NCI-H128 (cell line): ENCODE results near the gene ANO10.
"Not testable (repeated sequence)": the region's sequence is repeated elsewhere in the genome, so short reads cannot be mapped to it uniquely, and the experiment has no call there.

Experiments
- DNase-seq: peaks from one replicate; lab custom pipeline; 2025; ENCODE audit not compliant: unreplicated experiment; lab: John Stamatoyannopoulos, UW

ANO10 gene

DNA sequence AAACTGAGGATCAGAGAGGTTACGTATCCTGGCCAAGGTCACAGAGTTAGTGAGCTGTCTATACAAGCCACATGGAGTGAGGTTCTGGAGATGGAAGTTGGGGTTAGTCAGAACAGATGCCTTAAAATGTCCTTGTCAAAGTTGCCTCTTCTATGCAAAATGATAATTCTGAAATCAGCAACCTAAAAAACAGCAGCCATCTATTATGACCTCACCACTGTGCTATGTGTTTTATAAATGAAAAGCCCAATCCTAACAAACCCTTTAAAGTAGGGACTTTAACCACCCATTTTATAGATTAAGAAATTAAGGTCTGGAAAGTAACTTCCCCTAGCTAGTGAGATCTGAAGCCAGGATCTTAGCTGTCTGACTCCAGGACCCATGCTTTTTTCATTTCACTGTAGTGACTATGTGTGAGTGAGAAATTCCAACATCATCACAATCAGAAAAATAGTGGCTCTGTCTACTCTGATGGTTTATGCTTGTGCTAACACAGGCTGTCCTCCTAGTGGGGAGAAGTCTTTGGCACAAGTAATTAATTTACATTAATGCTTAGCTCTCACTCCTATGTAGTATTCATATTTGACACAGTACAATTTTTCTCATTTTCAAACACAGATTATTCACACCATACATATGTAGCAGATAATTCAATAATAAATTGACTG is 143.6 kb downstream of the ANO10 start:
- no peak for DNase-seq

DNA sequence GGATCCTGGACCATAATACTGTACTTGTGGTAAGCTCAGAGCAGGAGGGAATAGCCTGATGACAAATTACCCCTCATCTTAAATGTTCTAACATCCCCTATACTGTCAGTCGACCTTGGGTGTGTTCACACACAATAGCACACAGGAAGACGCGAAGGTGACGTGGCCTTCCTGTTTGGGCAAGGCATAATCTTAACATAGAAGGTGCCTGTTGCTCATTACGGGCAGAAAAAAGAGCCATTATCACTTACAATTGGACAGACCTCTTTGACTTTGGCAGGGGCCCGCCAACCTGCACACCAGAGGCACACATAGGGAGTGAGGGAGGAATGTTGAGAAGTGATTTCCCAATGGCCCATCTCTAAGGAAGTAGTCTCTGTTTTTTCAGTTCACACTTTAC is 144.2 kb downstream of the ANO10 start:
- DNase-seq, result no peak

DNA sequence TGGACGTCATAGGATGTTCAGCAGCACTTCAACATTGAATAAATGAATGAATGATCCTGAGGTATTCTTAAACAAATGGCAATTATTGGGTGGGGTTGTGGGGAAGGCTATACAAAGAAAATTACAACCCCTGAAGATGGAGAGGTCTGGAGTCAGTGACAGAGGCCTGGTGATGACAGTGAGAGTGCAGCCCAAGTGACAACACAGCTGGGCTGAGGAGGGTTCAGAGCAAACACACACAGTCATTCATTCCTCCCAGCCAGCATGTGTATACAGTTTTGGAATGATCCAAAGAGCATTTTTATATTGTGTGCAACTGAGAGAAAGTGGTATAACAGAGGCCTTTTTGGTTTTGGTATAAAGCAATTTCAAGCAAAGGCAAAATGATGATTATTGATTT is 148.1 kb downstream of the ANO10 start:
- no peak for DNase-seq

DNA sequence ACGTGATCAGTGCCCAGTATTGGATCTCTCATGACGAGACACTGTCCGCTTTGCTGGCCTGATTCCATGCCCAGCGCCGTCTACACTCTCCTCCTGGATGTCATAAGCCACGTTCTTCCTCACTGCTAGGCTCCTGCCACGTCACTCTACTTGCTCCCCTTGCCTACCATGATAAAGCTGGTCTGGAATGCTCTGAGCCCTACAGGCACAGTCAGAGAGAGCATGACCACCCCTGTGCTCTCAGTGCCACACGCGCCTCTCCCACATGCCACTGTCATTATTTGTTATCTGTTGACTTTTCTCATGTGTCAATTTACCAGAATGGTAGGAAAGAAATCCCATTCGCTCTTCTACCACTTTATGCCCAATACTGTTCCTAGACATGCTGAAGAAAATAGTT is 148.6 kb downstream of the ANO10 start:
- no peak for DNase-seq

DNA sequence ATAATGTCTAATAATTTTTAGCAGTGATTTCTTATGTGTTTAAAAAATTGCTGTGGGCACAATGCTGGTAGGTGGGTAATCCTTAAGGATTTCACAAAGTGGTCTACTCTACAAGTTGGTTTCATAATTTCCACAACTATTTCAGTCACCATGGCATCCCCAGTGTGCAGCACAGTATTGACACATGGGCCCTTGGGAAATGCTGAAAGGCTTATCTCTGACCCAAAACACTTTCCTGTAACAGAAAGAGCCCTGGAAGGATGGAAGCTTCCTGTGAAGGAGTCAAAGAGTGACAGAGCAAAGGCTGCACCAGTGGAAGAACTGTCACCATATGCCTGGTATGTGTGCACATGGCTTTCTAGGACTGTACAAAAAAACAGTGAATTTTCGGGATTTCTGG is 153.7 kb downstream of the ANO10 start:
- no peak for DNase-seq

DNA sequence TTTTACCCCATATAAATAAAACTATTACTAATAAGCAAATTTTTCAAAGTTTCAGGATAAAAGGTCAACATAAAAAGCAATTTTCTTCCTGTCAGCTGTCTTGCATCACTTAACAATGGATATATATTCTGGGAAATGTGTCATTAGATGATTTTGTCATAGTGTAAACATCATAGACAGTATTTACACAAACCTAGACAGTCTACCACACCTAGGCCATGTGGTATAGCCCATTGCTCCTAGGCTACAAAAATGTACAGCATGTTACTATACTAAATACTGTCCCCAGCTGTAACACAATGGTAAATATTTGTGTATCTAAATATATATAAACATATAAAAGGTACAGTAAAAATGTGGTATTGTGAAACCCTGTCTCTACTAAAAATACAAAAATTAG is 156.7 kb downstream of the ANO10 start:
- DNase-seq, result no peak

DNA sequence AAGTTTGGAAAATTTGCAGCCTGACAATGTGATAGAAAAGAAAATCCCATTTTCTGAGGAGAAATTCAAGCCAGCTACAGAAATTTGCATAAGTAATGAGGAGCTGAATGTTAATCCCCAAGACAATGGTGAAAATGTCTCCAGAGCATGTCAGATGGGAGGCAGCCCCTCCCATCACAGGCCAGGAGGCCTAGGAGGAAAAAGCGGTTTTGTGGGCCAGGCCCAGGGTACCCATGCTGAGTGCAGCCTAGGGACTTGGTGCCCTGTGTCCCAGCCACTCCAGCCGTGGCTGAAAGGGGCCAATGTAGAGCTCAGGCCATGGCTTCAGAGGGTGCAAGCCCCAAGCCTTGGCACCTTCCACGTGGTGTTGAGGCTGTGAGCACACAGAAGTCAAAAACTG is 159.2 kb downstream of the ANO10 start:
- not testable (repeated sequence) for DNase-seq

DNA sequence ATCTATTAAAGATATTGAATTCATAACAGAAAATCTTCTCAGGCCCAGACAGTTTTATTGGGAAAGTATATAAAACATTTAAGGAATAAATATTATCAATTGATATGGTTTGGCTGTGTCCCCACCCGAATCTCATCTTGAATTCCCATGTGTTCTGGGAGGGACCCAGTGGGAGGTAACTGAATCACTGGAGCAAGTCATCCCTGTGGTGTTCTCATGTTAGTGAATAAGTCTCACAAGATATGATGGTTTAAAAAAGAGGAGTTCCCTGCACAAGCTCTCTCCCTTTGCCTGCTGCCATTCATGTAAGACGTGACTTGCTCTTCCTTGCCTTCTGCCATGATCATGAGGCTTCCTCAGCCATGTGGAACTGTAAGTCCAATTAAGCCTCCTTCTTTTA is 160.5 kb downstream of the ANO10 start:
- DNase-seq, result no peak

DNA sequence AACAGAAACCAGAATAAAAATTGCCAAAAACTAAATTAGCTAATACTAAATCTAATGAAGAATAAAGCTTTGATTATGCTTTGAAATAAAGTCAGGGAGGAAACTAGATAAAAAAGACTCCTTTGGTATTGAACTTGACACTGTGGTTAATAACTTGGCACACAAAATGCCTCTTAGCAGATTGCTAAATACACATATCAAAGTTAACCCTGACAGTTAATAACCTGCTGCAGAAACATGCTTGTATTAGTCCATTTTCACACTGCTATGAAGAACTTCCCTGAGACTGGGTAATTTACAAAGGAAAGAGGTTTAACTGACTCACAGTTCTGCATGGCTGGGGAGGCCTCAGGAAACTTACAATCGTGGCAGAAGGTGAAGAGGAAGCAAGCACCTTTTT is 164.8 kb downstream of the ANO10 start:
- DNase-seq, result not testable (repeated sequence)

DNA sequence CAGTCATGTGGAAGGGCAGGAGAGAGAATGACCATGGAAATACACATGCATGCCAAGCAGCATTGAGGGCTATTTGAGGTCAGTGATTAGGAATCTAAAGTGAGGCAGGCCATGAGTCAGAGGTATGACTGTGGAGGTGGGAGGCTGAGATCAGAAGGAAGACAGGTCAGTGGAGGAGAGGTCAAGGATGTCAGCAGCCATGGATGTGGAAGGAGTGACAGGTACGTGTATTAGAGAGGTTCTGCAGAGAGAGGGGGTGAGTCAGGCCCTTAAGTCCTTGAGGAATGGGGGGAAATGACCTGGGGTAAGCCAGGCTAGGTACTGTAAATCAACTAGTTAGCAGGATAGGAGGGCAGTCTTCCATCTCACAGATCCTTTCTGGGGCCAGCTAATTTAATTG is 166.6 kb downstream of the ANO10 start:
- DNase-seq, result no peak

DNA sequence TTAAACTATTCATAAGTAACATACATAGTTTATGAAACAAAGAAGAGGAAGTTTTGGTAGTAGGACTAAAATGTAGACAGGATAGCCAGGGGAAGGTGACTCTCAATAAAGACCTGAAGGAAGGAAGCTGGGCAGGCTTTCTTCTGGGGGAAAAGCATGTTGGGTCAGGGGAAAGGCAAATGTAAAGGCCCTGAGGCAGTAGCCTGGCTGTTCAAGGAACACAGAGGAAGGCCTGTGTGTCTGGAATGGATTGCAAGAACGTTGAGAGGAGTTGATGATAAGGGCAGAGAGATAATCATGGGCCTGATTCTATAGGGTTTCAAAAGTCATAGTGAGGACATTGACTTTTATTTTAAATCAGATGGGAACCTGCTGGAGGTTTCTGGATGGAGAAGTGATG is 167.8 kb downstream of the ANO10 start:
- no peak for DNase-seq

DNA sequence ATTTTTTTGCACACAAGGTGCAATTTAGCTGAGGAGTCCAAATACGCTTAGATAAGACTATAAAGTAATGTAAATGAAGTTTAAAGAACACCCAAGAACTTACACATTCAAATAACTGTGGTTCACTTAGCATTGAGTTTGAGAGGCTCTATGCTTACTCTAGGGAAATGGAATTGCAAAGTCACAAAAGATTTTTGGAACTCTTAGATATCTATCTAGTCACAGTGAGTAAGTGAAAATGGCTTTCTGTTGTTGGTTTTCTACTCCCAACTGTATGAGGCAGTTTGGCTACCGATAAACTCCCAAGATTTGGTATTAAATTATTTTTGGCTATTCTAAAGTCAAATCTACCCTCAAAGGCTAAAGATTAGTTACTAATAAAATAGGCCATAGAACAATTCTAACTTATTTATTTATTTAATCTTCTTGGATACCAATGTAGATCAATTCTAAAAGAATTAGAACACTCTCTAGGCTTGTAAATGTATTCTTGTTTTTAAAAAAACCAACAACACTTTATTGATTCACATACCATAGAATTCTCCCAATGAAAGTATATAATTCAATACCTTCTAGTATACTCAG is 170.0 kb downstream of the ANO10 start:
- no peak for DNase-seq

DNA sequence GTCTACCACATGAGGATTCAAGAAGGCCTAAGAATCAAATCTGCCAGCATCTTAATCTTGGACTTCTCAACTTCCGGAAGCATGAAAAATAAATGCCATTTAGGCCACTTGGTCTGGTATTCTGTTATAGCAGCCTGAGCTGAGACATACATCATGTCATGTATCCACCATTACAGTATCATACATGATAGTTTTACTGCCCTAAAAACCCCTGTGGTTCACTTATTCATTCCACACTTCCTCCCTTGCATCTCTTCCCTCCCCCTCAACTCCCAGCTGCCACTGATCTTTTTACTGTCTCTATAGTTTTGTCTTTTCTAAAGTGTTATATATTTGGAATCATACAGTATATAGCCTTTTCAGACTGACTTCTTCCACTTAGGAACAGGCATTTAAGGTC is 173.7 kb downstream of the ANO10 start:
- no peak for DNase-seq

DNA sequence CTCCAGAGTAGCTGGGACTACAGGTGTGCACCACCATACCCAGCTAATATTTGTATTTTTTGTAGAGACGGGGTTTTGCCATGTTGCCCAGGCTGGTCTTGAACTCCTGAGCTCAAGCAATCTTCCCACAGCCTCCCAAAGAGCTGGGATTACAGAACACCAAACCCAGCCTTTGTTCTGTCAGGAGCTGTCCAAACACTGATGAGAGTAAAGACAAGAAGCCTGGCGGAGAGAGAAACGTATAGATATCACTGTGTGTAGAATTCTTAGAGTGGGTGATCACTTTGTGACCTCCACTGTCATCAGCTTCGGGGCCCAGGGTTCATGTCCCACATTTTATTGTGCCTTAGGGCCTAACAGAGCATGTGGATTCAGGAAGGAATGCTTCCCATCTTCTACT is 176.0 kb downstream of the ANO10 start:
- no peak for DNase-seq

DNA sequence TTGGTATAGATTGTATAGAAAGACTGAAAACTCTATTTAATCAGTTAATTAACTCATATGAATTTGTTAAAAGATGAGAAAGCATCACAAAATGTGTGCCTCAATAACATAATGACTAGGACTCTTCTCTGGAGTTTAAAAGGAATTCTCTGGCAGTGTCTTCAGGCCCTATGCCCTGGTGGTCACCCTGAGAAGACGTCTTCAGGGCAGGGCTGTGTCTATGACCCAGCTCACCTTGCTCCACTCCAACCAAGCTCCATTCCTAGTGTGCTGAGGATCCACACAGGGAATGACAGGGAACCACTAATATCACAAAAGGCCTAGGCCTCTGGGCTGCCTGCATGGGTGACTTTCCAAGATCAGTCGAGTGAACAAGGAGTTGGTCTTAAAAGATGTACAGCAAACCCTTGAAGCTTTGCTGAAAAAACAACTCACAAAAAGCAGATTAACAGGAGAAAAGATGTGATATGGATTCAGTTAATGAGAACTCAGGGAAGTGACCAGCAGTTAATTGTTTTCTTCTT is 178.9 kb downstream of the ANO10 start:
- DNase-seq, result no peak

DNA sequence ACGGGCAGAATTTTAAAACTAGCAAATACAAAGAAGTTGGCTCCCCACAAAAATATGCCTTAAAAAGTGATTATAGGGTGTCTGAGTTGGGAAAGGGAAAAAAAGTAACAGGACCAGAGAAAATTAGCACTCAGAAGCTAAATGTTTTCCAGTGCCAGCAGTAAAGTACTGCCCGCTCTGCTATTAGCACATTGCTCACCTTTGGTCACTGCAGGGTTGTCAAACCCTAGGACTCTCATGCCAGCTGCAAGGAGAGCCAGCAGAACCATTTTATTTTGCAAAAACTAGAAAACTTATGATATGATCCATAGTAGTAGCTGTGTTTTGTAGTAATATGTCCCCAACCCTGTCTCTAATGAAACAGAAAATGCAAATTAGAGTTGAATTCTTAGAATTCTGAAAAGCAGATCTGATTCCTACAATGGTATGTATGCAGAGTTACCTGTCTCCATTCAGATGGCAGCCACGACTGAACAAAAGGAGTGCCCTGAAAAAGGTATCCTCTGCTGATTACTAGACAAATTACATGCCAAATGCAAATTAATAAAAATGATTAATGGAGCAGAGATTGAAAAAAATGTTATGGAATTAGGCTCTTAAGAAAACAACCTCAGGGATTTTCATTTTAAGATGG is 185.2 kb downstream of the ANO10 start:
- no peak for DNase-seq

DNA sequence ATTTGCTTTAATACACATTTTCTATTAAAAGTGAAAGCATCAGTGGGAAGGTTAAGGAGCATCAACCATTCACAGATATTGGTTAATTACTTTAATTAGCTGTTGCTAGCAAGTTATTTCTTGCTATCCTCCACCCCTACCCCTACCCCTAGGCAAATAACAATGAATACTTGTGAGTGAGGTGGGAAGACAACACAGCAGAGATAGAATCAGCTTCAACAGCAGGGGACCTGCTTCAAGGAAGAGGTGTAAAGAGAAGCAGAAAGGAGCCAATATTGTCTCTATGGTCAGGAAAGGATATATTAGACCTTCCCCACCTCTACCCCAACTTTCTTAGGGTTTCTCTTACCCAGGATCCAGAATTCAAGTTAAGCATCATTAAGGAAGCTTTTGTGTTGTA is 186.1 kb downstream of the ANO10 start:
- no peak for DNase-seq

DNA sequence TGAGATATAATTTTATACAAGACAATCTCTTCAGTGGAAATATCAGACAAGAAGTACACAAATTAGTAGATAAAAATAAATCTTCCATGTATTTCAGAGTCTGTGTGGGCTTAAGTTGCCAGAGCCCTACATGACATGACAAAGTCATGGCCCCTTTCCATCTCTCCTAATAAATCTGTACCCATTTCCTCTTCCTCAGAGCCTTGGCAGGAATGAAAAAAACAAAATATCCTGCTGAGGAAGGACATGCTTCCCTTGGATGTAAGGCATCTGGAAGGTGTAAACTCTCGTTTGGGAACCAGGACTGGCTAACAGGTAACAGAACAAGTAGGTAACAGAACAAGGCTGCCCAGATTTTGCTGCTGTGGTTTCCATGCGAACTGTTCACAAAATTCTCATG is 187.4 kb downstream of the ANO10 start:
- DNase-seq, result no peak

DNA sequence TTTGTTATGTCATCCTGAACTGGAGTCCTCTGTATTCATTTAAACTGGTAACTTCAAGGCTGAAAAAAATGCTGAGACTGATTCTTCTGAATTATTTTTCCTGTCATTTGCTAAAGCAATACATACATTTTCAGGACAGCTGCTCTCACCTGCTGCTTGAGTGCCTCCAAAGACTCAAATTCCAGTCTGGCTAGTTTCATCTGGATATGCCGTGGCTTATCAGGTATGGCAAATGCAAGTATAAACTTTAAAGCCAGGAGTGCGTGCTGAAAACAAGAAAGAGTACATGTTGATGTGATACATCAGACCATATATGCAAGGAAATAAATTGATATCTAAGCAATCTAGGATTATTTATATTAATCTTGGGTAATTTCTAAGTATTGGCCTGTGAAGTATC is 189.3 kb downstream of the ANO10 start:
- DNase-seq, result no peak

DNA sequence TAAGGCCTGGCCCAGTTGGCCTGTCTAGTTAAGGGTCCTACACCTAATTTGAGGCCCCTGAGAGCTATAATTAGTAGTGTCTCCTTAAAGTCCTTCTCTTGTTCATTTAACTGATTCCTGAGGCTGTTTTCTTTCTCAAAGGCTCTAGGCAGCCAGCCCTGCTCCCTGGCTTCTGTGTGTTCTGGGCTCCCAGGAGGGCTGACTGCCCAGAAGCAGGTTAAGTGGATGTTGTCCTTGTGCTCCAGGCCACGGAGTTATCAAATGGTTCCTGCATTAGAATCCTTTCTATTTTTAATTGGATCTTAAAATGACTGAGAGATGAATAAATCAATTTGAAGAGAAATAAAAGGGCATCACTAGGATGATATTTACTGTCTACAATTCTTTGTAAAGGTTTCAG is 195.4 kb downstream of the ANO10 start:
- no peak for DNase-seq

DNA sequence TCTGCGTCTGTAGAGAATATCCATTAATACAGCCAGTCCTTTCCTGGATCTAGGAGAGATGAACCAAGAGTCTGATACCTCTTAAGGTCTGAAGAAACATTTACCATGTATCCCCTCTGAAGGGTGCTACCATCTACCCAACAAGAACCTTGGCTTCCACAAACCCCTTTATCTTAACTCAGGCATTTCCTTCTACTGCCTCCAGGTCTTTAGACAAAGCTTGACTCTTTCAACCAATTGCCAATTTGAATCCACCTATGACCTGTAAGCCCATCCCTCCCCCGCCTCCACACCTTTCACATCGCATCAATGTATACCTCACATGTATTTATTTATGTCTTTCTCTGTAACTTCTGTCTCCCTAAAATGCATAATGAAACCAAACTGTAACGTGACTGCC is 196.0 kb downstream of the ANO10 start:
- DNase-seq, result no peak

DNA sequence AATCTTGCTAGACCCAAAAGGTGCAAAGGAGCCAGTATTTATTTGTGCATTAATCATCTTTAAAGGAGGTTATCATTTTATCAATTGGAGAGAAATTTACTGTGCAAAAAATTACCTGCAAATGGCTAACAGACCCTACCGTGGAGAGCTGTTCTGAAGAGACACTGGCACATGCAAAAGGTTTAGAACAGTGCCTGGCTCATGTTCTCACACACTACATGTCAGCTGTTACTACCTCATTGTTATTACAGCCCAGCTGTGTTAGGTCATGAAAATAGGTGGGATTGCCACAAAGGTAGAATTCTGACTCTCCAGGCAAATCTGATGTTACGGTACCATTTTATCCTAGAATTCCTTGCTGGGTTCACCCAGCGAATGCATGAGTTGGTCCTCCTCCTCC is 198.2 kb downstream of the ANO10 start:
- DNase-seq, result no peak

DNA sequence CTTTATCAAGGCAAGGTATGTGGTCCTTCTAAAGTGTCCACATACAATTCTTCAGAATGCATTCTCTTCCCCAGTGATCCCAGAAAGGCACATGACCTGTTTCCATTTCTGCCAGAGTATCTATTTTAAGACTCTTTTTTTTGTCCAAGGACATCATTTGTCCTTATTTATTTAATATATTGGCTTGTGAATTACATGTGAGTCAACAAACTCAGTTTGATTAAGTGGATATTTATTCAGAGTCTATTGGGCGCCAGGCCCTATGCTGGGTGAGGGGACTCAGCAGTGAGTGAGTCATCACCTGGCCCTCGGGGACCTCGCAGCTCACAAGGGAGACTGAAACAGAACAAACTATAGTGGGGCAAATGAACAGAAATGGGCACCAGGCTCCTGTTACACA is 198.7 kb downstream of the ANO10 start:
- no peak for DNase-seq
